NCI-H2227 treated with DMSO at 0.1 percent for 48 hours (cell line): Measurements from ENCODE around the gene ODF2L.
A peak's percentile ranks its signal among the peaks of the same experiment; 100 is the strongest.

Experiments
- DNase-seq: peaks from one replicate; lab custom pipeline; 2025; lab: John Stamatoyannopoulos, UW

ODF2L gene, protein sequence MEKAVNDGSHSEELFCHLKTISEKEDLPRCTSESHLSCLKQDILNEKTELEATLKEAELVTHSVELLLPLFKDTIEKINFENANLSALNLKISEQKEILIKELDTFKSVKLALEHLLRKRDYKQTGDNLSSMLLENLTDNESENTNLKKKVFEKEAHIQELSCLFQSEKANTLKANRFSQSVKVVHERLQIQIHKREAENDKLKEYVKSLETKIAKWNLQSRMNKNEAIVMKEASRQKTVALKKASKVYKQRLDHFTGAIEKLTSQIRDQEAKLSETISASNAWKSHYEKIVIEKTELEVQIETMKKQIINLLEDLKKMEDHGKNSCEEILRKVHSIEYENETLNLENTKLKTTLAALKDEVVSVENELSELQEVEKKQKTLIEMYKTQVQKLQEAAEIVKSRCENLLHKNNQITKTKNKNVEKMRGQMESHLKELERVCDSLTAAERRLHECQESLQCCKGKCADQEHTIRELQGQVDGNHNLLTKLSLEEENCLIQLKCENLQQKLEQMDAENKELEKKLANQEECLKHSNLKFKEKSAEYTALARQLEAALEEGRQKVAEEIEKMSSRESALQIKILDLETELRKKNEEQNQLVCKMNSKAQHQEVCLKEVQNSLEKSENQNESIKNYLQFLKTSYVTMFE

DNA sequence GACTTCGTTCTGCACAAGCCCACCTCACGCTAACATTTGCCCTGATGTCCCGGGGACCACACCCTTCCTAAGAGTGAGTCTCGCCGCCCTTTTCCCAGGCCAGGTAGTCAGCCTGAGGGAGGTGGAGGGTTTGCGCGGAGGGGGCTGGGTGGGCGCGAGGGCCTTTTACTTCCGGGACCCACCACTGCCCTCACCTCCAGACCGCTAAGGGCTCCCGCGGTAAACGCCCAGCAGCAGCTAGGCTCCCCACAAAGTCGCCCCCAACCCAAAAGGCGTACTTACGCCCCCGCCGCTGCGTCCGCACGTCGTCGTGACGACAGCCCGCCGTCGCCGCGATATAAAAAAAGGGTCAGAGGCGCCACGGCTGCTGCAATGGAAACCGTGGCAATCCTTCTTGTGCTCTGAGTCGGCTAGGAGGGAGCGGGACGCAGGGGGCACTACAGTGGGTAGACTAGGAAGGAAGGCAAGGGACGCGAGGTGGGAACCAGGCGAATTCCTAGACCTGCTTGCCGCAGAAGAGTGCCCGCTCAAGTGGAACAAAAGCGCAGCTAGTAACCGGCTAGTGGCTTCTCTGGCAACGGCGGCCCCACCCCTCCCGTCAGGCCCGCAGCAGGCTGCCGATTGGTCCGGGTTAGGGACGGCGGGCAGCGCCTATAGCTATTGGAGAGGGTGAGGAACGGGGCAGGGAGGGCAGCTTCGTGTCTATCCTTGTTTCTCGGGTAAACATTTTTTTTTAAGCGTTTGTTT, at the start of gene ODF2L:
Gene ODF2L, minus strand, starts transcription at position 573 of the 747 bp plus-strand sequence. CDS start 9,296 bp downstream, outside the sequence.
- peak; percentile 89 for DNase-seq

GRCh38 chr1:86445919-86446318, 49.8 kb upstream of the ODF2L start:
- no peak for DNase-seq

DNA sequence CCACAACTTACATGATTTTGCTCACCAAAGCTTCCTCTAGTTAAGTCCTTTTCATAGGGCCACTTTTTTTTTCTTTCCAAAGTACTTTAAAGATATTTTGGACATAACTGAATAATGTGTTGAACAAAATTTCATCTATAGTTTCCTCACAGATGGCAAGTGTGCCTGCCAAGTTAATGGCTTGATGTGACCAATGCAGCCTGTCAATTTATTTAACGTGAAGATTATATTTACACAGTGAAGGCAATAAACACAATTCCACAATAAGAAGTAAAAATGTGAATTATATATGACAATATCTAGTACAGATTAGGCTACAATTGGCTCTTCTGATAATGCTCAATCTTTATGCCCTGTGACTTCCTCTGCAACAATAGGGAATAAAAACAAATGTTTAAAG, 45.9 kb upstream of the ODF2L start:
- DNase-seq, result no peak

GRCh38 chr1:86441581-86441980, 45.5 kb upstream of the ODF2L start:
- DNase-seq, result no peak

GRCh38 chr1:86436041-86436440, 39.9 kb upstream of the ODF2L start:
- no peak for DNase-seq

- no peak for DNase-seq
Observed at GRCh38 chr1:86435327-86435726, 39.2 kb upstream of the ODF2L start.

GRCh38 chr1:86434059-86434458, 37.9 kb upstream of the ODF2L start:
- DNase-seq, result no peak

DNA sequence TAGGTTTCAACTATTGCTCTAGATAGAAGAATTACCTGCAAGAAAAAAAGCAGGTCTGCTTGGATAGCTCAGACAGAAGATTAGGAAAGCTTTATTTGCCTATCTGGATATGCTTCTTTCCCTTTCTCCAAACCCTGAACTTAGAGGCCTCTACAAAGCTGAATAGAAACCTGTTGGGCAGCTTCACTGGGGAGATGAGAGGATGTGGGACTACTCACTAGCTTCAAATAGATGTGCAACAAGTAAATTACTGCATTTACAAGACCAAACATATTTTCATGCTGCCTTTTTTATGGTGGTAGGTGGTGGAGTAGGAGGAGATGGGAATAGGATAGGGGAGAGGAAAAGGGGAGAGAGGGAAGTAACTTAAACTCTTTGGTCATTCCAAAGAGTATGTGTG, 34.3 kb upstream of the ODF2L start:
- DNase-seq, result no peak

DNA sequence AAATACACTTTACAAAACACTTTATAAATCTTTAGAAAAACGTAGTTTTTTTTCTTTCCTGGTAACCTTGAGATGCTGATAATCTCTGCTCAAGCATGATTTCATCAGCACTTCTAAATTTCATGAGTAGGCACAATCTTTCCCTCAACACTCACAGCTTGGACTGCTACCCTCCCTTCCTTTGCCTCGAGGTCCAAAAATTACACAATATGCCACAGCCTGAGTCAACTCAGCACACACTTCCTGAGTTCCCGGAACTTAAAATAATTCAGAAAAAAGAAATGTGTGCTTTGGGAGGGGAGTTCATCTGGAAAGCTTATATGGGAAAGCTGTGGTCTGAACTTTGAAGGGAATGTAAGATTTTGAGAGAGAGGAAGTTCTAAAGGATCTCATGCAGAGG, 33.7 kb upstream of the ODF2L start:
- no peak for DNase-seq

DNA sequence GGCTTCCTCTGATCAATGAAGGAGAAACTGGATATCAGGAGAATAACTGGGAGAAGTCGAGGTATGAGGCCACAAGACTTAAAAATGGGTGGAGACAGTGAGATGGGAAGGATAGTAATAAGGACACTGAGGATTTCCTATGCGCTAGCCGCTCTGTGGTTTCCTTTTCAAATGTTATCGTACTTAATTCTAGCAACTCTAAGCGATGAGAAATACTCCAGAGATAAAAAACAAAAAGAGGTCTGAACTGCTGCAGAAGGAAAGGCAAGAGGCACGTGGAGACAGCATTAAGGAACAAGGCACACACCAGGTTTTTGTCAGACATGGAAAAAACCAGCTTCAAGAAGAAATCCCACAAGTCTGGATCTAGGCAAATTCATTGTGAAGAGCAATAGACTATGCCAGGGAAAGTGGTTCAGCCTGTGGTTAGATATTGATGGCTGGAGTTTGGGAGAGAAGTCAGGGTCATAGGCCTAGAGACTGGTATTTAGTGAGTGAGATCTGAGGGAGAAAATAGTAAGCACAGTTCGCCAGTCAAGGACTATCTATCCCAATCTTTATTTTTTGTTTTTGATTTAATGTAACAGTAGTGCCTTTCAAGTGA, 33.1 kb upstream of the ODF2L start:
- no peak for DNase-seq

DNA sequence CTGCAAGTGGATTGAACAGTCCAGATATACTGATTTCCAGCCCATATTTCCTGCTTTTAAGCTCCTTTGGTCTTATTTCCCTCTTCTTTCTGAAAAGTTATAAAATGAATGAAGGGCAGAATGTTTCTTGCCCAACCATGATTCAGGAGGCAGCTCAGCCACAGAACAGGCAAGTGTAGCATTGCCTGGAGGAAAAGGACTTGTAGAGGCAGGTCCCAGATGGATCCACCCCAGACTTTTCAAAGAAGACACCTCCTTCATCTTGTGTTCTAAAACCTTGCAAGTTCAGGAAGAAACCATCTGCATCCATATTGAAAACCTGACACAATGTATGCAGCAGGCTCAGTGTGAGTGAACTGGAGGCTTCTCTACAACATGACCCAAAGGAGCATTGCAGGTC, 27.8 kb upstream of the ODF2L start, which contains the start of gene CLCA2:
Gene CLCA2, plus strand, starts transcription at position 299 of the 400 bp plus-strand sequence. Its CDS starts 77 bp downstream, at position 376.
- no peak for DNase-seq

DNA sequence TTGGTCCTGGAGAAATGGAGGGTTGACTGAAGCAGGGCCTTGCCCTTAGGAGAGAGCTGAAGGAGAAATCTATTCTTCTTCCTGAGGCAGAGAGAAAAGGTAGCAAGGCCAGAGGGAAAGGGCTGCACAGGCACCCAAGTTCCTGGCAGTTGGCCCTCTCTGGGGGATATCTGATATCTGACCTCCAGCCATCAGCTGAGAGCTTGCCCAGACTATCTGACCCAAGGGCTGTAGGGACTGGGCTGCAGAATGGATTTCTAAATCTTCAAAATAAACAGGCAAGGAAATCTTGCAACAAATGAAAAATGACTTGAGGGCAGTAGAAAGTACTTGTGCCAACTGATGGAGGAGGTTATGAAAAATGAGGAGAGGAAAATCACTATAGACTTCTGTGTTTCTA, 27.4 kb upstream of the ODF2L start:
- no peak for DNase-seq

- no peak for DNase-seq
Observed at GRCh38 chr1:86421601-86422280, 25.6 kb upstream of the ODF2L start.

- DNase-seq, result no peak
Observed at GRCh38 chr1:86419277-86419903, 23.3 kb upstream of the ODF2L start.

GRCh38 chr1:86416343-86416742, 20.2 kb upstream of the ODF2L start:
- DNase-seq, result peak; percentile 26

- DNase-seq, result no peak
Observed at GRCh38 chr1:86410879-86411278, 14.8 kb upstream of the ODF2L start.

- no peak for DNase-seq
Observed at GRCh38 chr1:86409416-86410021, 13.4 kb upstream of the ODF2L start.

DNA sequence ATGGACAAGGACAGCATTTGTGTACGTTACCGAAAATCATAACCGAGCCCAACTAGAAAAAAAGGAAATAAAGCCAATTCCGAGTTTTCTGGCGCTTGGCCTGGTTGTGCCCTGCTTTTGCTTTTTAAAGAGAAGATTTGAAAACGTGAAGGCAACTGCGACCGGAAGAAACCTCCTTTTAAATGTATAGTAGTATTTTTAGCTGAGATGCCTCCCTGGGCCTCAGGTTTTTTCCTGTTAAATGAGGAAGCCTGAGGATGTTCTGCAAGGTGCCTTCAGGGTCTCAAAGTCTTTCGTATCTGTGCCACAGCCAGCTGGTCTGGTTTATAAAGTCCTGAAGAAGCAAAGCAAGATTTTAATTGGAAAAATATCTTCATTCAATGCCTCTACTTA, 371 bp upstream of the ODF2L start:
- DNase-seq, result no peak

- DNase-seq, result no peak
Observed at GRCh38 chr1:86394416-86394815, 1.7 kb downstream of the ODF2L start.

- DNase-seq, result no peak
Observed at GRCh38 chr1:86389307-86389706, 6.8 kb downstream of the ODF2L start.

- DNase-seq, result no peak
Observed at GRCh38 chr1:86388777-86389176, 7.3 kb downstream of the ODF2L start.
